T-helper 2 cell treated with Interferon-gamma antibody and Interleukin-4, amounts not matched to agents 5 μg/mL and 100 μg/mL, for 36 hours (primary cell): ENCODE data around the gene SIGMAR1.

Source experiments
- DNase-seq: peaks from one replicate; pipeline ENCODE4 v3.0.0; 2021; ENCODE audit warnings: low spot score
- H3K27ac Mint-ChIP-seq: one replicate; pipeline ENCODE4 v1.8.0; 2021; ENCODE audit warnings: mild to moderate bottlenecking, mixed read lengths
- H3K27me3 Mint-ChIP-seq: one replicate; pipeline ENCODE4 v1.8.0; 2021; ENCODE audit warnings: low read depth, mixed read lengths
- H3K36me3 Mint-ChIP-seq: one replicate; pipeline ENCODE4 v1.8.0; 2021; ENCODE audit warnings: low read depth, mixed read lengths
- H3K4me1 Mint-ChIP-seq: one replicate; pipeline ENCODE4 v1.8.0; 2021; ENCODE audit warnings: low read depth, mixed read lengths
- H3K4me3 Mint-ChIP-seq: one replicate; pipeline ENCODE4 v1.8.0; 2022; ENCODE audit warnings: mild to moderate bottlenecking, moderate library complexity, mixed read lengths
- H3K9me3 Mint-ChIP-seq: one replicate; pipeline ENCODE4 v1.8.0; 2021; ENCODE audit warnings: mixed read lengths

Gene SIGMAR1

GRCh38 chr9:34611811-34612787 lies 25.5 kb downstream of the SIGMAR1 start, which contains the start of gene RPP25L:
TSS of gene RPP25L (minus strand) at chr9:34612097. CDS start at chr9:34611296, 801 bp downstream.
- peak within 1 kb of the TSS; percentile 93 for H3K27ac Mint-ChIP-seq
- H3K9me3 Mint-ChIP-seq: no peaks in the 10 kb centered on the region
- H3K36me3 Mint-ChIP-seq: peaks cover 17% of the 10 kb centered on the region
- no peaks in the 10 kb centered on the region for H3K27me3 Mint-ChIP-seq
- H3K4me3 Mint-ChIP-seq: peak within 1 kb of the TSS; percentile 92
- DNase-seq: peak; percentile 86
- peaks cover 18% of the 10 kb centered on the region for H3K4me1 Mint-ChIP-seq

- H3K27ac Mint-ChIP-seq: peak overlapping the region; percentile 93
- H3K36me3 Mint-ChIP-seq: peaks cover 12% of the 10 kb centered on the region
- peaks cover 18% of the 10 kb centered on the region for H3K4me1 Mint-ChIP-seq
- no peaks in the 10 kb centered on the region for H3K27me3 Mint-ChIP-seq
- DNase-seq: no peak
- no peaks in the 10 kb centered on the region for H3K9me3 Mint-ChIP-seq
- H3K4me3 Mint-ChIP-seq: peak overlapping the region; percentile 92
These were observed 26.3 kb downstream of the SIGMAR1 start for GRCh38 chr9:34611251-34611810.

GRCh38 chr9:34610434-34611206 lies 27.0 kb downstream of the SIGMAR1 start:
- H3K27me3 Mint-ChIP-seq: no peaks in the 10 kb centered on the region
- no peak for DNase-seq
- no peak overlapping the region for H3K27ac Mint-ChIP-seq
- H3K9me3 Mint-ChIP-seq: no peaks in the 10 kb centered on the region
- H3K4me3 Mint-ChIP-seq: peak overlapping the region; percentile 92
- H3K36me3 Mint-ChIP-seq: peaks cover 9% of the 10 kb centered on the region
- H3K4me1 Mint-ChIP-seq: peaks cover 18% of the 10 kb centered on the region

- H3K9me3 Mint-ChIP-seq: no peaks in the 10 kb centered on the region
- no peak overlapping the region for H3K4me3 Mint-ChIP-seq
- no peak overlapping the region for H3K27ac Mint-ChIP-seq
- peaks cover 6% of the 10 kb centered on the region for H3K27me3 Mint-ChIP-seq
- DNase-seq: no peak
- H3K36me3 Mint-ChIP-seq: no peaks in the 10 kb centered on the region
- H3K4me1 Mint-ChIP-seq: peaks cover 7% of the 10 kb centered on the region
These were observed 30.3 kb downstream of the SIGMAR1 start for GRCh38 chr9:34607331-34607730.

GRCh38 chr9:34606905-34607304 lies 30.7 kb downstream of the SIGMAR1 start:
- DNase-seq: no peak
- Mint-ChIP-seq H3K9me3 (no peaks in the 10 kb centered on the region), H3K4me3 (no peak overlapping the region), H3K27ac (no peak overlapping the region), H3K4me1 (peaks cover 6% of the 10 kb centered on the region), H3K36me3 (no peaks in the 10 kb centered on the region), H3K27me3 (peaks cover 6% of the 10 kb centered on the region)

- Mint-ChIP-seq H3K4me1 (peaks cover 1% of the 10 kb centered on the region), H3K27me3 (peaks cover 6% of the 10 kb centered on the region), H3K36me3 (no peaks in the 10 kb centered on the region), H3K4me3 (no peak overlapping the region), H3K27ac (no peak overlapping the region), H3K9me3 (no peaks in the 10 kb centered on the region)
- DNase-seq: no peak
These were observed 31.4 kb downstream of the SIGMAR1 start for GRCh38 chr9:34606190-34606589.

GRCh38 chr9:34603610-34604231 lies 33.9 kb downstream of the SIGMAR1 start:
- Mint-ChIP-seq H3K36me3 (no peaks in the 10 kb centered on the region), H3K27ac (no peak overlapping the region), H3K27me3 (peaks cover 11% of the 10 kb centered on the region), H3K4me1 (no peaks in the 10 kb centered on the region), H3K9me3 (no peaks in the 10 kb centered on the region), H3K4me3 (no peak overlapping the region)
- DNase-seq: peak; percentile 68

GRCh38 chr9:34601937-34602573 lies 35.5 kb downstream of the SIGMAR1 start:
- DNase-seq: no peak
- no peaks in the 10 kb centered on the region for H3K4me1 Mint-ChIP-seq
- no peaks in the 10 kb centered on the region for H3K9me3 Mint-ChIP-seq
- no peaks in the 10 kb centered on the region for H3K36me3 Mint-ChIP-seq
- H3K27me3 Mint-ChIP-seq: peaks cover 17% of the 10 kb centered on the region
- H3K27ac Mint-ChIP-seq: no peak overlapping the region
- H3K4me3 Mint-ChIP-seq: no peak overlapping the region

GRCh38 chr9:34600908-34601307 lies 36.7 kb downstream of the SIGMAR1 start:
- H3K27me3 Mint-ChIP-seq: peaks cover 26% of the 10 kb centered on the region
- H3K4me3 Mint-ChIP-seq: no peak overlapping the region
- H3K36me3 Mint-ChIP-seq: no peaks in the 10 kb centered on the region
- no peaks in the 10 kb centered on the region for H3K9me3 Mint-ChIP-seq
- H3K4me1 Mint-ChIP-seq: no peaks in the 10 kb centered on the region
- DNase-seq: no peak
- H3K27ac Mint-ChIP-seq: no peak overlapping the region

GRCh38 chr9:34599546-34599945 lies 38.0 kb downstream of the SIGMAR1 start:
- Mint-ChIP-seq H3K9me3 (no peaks in the 10 kb centered on the region), H3K27me3 (peaks cover 25% of the 10 kb centered on the region), H3K27ac (no peak overlapping the region), H3K4me1 (no peaks in the 10 kb centered on the region), H3K4me3 (no peak overlapping the region), H3K36me3 (no peaks in the 10 kb centered on the region)
- no peak for DNase-seq

- no peak overlapping the region for H3K4me3 Mint-ChIP-seq
- no peak for DNase-seq
- no peaks in the 10 kb centered on the region for H3K9me3 Mint-ChIP-seq
- H3K27me3 Mint-ChIP-seq: peaks cover 59% of the 10 kb centered on the region
- H3K36me3 Mint-ChIP-seq: no peaks in the 10 kb centered on the region
- peaks cover 7% of the 10 kb centered on the region for H3K4me1 Mint-ChIP-seq
- H3K27ac Mint-ChIP-seq: no peak overlapping the region
These were observed 43.4 kb downstream of the SIGMAR1 start for GRCh38 chr9:34594177-34594576.

- peak overlapping the region; percentile 0 for H3K4me3 Mint-ChIP-seq
- no peaks in the 10 kb centered on the region for H3K9me3 Mint-ChIP-seq
- H3K27ac Mint-ChIP-seq: no peak overlapping the region
- H3K36me3 Mint-ChIP-seq: no peaks in the 10 kb centered on the region
- DNase-seq: no peak
- H3K27me3 Mint-ChIP-seq: peaks cover 69% of the 10 kb centered on the region
- peaks cover 10% of the 10 kb centered on the region for H3K4me1 Mint-ChIP-seq
These were observed 44.5 kb downstream of the SIGMAR1 start for GRCh38 chr9:34592895-34593601.
